Stimulated activated CD8-positive, alpha-beta memory T cell treated with anti-CD3 and anti-CD28 coated beads, Interleukin-7, amount 100 ng/mL, for 24 hours (primary cell): ENCODE results near the gene ARL8A.
A peak's percentile ranks its signal among the peaks of the same experiment; 100 is the strongest.
"Not testable (repeated sequence)": the region's sequence is repeated elsewhere in the genome, so short reads cannot be mapped to it uniquely, and the experiment has no call there.

Experiments
- DNase-seq: peaks from one replicate; pipeline ENCODE4 v3.0.0-alpha.2; 2020; ENCODE audit warnings: low read depth

The ARL8A gene

GRCh38 chr1:202144402-202145067 lies at the start of gene ARL8A:
Gene ARL8A, minus strand, starts transcription at chr1:202144737. Its CDS starts 165 bp downstream, at chr1:202144572.
- DNase-seq = no peak

GRCh38 chr1:202194328-202194648 lies 49.8 kb upstream of the ARL8A start:
- DNase-seq = no peak

GRCh38 chr1:202193614-202194327 lies 49.2 kb upstream of the ARL8A start, which contains the start of gene LGR6:
Gene LGR6, plus strand, starts transcription at chr1:202193799. Its CDS starts 191 bp downstream, at chr1:202193990.
- no peak for DNase-seq

- peak; percentile 22 for DNase-seq
These were observed 48.5 kb upstream of the ARL8A start for GRCh38 chr1:202192770-202193613.

GRCh38 chr1:202191391-202191790 lies 46.9 kb upstream of the ARL8A start:
- DNase-seq = not testable (repeated sequence)

GRCh38 chr1:202189918-202190715 lies 45.6 kb upstream of the ARL8A start:
- DNase-seq = no peak

- peak; percentile 74 for DNase-seq
These were observed 44.7 kb upstream of the ARL8A start for GRCh38 chr1:202189001-202189790.

GRCh38 chr1:202187697-202188407 lies 43.3 kb upstream of the ARL8A start:
- no peak for DNase-seq

GRCh38 chr1:202187041-202187671 lies 42.6 kb upstream of the ARL8A start:
- DNase-seq = no peak

- DNase-seq = no peak
These were observed 41.8 kb upstream of the ARL8A start for GRCh38 chr1:202186327-202186726.

- DNase-seq = peak; percentile 58
These were observed 40.4 kb upstream of the ARL8A start for GRCh38 chr1:202184750-202185460.

- DNase-seq = no peak
These were observed 37.7 kb upstream of the ARL8A start for GRCh38 chr1:202182040-202182877.

GRCh38 chr1:202181586-202181985 lies 37.0 kb upstream of the ARL8A start:
- no peak for DNase-seq

- DNase-seq = not testable (repeated sequence)
These were observed 36.2 kb upstream of the ARL8A start for GRCh38 chr1:202180751-202181139.

GRCh38 chr1:202179828-202180750 lies 35.6 kb upstream of the ARL8A start:
- no peak for DNase-seq

GRCh38 chr1:202176949-202177927 lies 32.7 kb upstream of the ARL8A start:
- DNase-seq = no peak
